ENCODE results near the gene UPF1.

Gene UPF1

GRCh38 chr19:18840288-18841267 lies 8.8 kb downstream of the UPF1 start:
- no peak for DNase-seq (ENCODE audit: low read depth)

- DNase-seq (ENCODE audit: low read depth): no peak
These were observed 9.6 kb downstream of the UPF1 start for GRCh38 chr19:18841400-18841799.

- no peak for DNase-seq (ENCODE audit: low read depth)
These were observed 10.4 kb downstream of the UPF1 start for GRCh38 chr19:18842166-18842565.

GRCh38 chr19:18843960-18844359 lies 12.2 kb downstream of the UPF1 start:
- DNase-seq (ENCODE audit: low read depth): peak; percentile 28

GRCh38 chr19:18844806-18845329 lies 13.1 kb downstream of the UPF1 start:
- DNase-seq (ENCODE audit: low read depth): no peak

- DNase-seq (ENCODE audit: low read depth): no peak
These were observed 14.2 kb downstream of the UPF1 start for GRCh38 chr19:18845961-18846360.

- peak; percentile 74 for DNase-seq (ENCODE audit: low read depth)
These were observed 15.2 kb downstream of the UPF1 start for GRCh38 chr19:18846862-18847548.

- DNase-seq (ENCODE audit: low read depth): peak; percentile 70
These were observed 16.0 kb downstream of the UPF1 start for GRCh38 chr19:18847549-18848463.

- peak; percentile 77 for DNase-seq (ENCODE audit: low read depth)
These were observed 17.3 kb downstream of the UPF1 start for GRCh38 chr19:18848878-18849661.

GRCh38 chr19:18849838-18850400 lies 18.2 kb downstream of the UPF1 start:
- no peak for DNase-seq (ENCODE audit: low read depth)

GRCh38 chr19:18850471-18851375 lies 19.0 kb downstream of the UPF1 start:
- no peak for DNase-seq (ENCODE audit: low read depth)

- no peak for DNase-seq (ENCODE audit: low read depth)
These were observed 20.0 kb downstream of the UPF1 start for GRCh38 chr19:18851673-18852325.

GRCh38 chr19:18852648-18853047 lies 20.9 kb downstream of the UPF1 start:
- DNase-seq (ENCODE audit: low read depth): no peak

GRCh38 chr19:18853755-18854427 lies 22.1 kb downstream of the UPF1 start:
- no peak for DNase-seq (ENCODE audit: low read depth)

- DNase-seq (ENCODE audit: low read depth): no peak
These were observed 23.2 kb downstream of the UPF1 start for GRCh38 chr19:18854982-18855381.

- no peak for DNase-seq (ENCODE audit: low read depth)
These were observed 24.1 kb downstream of the UPF1 start for GRCh38 chr19:18855647-18856384.

GRCh38 chr19:18856385-18857126 lies 24.8 kb downstream of the UPF1 start:
- peak; percentile 54 for DNase-seq (ENCODE audit: low read depth)
